Measurements from ENCODE around the gene SLC17A6.

DNA sequence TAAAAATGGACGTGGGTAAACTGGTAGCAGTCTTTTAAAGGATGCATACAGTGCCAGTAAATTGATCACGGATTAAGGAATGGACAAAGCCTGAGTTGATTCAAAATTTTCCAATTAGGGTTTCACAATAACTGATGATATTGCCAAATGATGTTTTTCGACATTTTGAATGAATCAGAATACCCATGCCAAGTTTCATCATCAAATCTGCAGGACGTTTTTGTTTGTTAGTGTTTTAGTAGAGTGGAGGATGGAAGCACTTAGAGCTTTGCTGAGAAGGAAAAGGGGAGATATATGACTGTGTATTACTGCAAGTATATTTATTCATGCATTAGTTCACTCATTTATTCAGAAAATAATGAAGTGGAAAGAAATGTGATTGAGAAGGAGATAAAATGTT, 78.3 kb downstream of the SLC17A6 start:
- TF ChIP-seq TAF1 (IDR thresholded peaks at IDR 0.05; ENCODE audit: low read depth): no peak
- TF ChIP-seq, protein P1, sequence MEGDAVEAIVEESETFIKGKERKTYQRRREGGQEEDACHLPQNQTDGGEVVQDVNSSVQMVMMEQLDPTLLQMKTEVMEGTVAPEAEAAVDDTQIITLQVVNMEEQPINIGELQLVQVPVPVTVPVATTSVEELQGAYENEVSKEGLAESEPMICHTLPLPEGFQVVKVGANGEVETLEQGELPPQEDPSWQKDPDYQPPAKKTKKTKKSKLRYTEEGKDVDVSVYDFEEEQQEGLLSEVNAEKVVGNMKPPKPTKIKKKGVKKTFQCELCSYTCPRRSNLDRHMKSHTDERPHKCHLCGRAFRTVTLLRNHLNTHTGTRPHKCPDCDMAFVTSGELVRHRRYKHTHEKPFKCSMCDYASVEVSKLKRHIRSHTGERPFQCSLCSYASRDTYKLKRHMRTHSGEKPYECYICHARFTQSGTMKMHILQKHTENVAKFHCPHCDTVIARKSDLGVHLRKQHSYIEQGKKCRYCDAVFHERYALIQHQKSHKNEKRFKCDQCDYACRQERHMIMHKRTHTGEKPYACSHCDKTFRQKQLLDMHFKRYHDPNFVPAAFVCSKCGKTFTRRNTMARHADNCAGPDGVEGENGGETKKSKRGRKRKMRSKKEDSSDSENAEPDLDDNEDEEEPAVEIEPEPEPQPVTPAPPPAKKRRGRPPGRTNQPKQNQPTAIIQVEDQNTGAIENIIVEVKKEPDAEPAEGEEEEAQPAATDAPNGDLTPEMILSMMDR (IDR thresholded peaks at IDR 0.05; ENCODE audit: poor library complexity, severe bottlenecking): no peak
- TF ChIP-seq EP300 (conservative IDR thresholded peaks at IDR 0.05; ENCODE audit: poor library complexity, severe bottlenecking): no peak
- TF ChIP-seq EZH2 (IDR thresholded peaks at IDR 0.05; ENCODE audit: borderline replicate concordance, insufficient read depth, low read length, poor library complexity, severe bottlenecking): no peak
- TF ChIP-seq MXI1 (conservative IDR thresholded peaks at IDR 0.05; ENCODE audit: poor library complexity, severe bottlenecking): no peak

Data from neural cell (in vitro differentiated cells).